K562 (cell line): ENCODE data around the gene ABHD17B. TPM values are rescaled to one million over a fixed set of nuclear protein-coding genes. Genes with fewer than 3 reads are reported as not detected.
A peak's percentile ranks its signal among the peaks of the same experiment; 100 is the strongest.

Source experiments
- ATAC-seq: fragments of 200-7000 bp; cut with Tn5 transposase; 3 replicates; pipeline ENCODE4 v1.9.1; 2020; ENCODE audit warnings: moderate library complexity
- BruUV-seq: library from RNA; stranded (reverse); fragments of 400-500 nt; replicated peaks from 2 replicates; lab custom pipeline; 2021; lab: Mats Ljungman, UMichigan
- CTCF ChIA-PET: fragments of 300-600 bp; formaldehyde crosslinking; extraction: SDS; loops from one replicate; lab custom pipeline; 2021; ENCODE audit warnings: low intra/inter-chr PET ratio; lab: Yijun Ruan, JAX
- POLR2A ChIA-PET: fragments of 300-600, 350-650 bp; sonication (Branson Sonifier 250); formaldehyde crosslinking; extraction: SDS; loops from one replicate; lab custom pipeline; 2021; ENCODE audit warnings: antibody characterized with exemption, inconsistent platforms; lab: Yijun Ruan, JAX
- DNase-seq, 4 experiments: peaks; one replicate each; pipeline versions ENCODE4 v3.0.0 to v3.0.0-alpha.2; 2011 to 2018; ENCODE audit warnings: low spot score in 3 of 4, mixed read lengths in 3 of 4; ENCODE audit errors: extremely low read depth in 1 of 4
- FAIRE-seq: peaks from 2 replicates; lab custom pipeline; 2011; peaks lifted over from hg19 to GRCh38; lab: Jason Lieb, UNC
- H2AFZ ChIP-seq: 2 replicates; pipeline ENCODE4 v1.6.0; 2011; ENCODE audit warnings: low read depth, low read length, control low read depth, inconsistent platforms
- H3K27ac ChIP-seq: fragments of 200-600 bp; 3 replicates; pipeline ENCODE4 v1.8.0; 2011; ENCODE audit warnings: low read depth, mild to moderate bottlenecking, control low read depth, inconsistent platforms, low read length, moderate library complexity, mixed read lengths; ENCODE audit errors: extremely low read depth
- H3K27me3 ChIP-seq, 2 experiments: fragments of 300-600 bp in 1 of 2; 2 replicates in 1 of 2; 3 replicates in 1 of 2; pipeline versions ENCODE4 v1.6.0 to v1.8.0; 2011; ENCODE audit warnings: inconsistent platforms in 2 of 2, low read length in 2 of 2, mild to moderate bottlenecking in 1 of 2, mixed read lengths in 1 of 2, moderate library complexity in 1 of 2; ENCODE audit not compliant: control insufficient read depth in 2 of 2, insufficient read depth in 2 of 2
- H3K36me3 ChIP-seq: fragments of 300-600 bp; 3 replicates; pipeline ENCODE4 v1.8.0; 2011; ENCODE audit warnings: mild to moderate bottlenecking, low read length, inconsistent platforms; ENCODE audit not compliant: control insufficient read depth, insufficient read depth
- H3K4me1 ChIP-seq, 2 experiments: fragments of 200-600 bp in 1 of 2; replicated peaks in 1 of 2; 2 replicates in 1 of 2; 3 replicates in 1 of 2; pipeline versions ENCODE4 v1.5.1 to v1.8.0; 2011; ENCODE audit warnings: inconsistent platforms in 2 of 2, low read length in 2 of 2, mild to moderate bottlenecking in 1 of 2, mixed read lengths in 1 of 2, moderate library complexity in 1 of 2; ENCODE audit not compliant: control insufficient read depth in 2 of 2, insufficient read depth in 2 of 2
- H3K4me2 ChIP-seq: 2 replicates; pipeline ENCODE4 v1.6.1; 2011; ENCODE audit warnings: low read length, control low read depth, inconsistent platforms, mixed read lengths; ENCODE audit not compliant: insufficient read depth
- H3K4me3 ChIP-seq: fragments of 200-600 bp; sonication (generic), shearing (Covaris generic); 2 replicates; pipeline ENCODE4 v1.5.1; 2016; ENCODE audit warnings: control low read depth, inconsistent platforms
- H3K79me2 ChIP-seq: fragments of 200-600 bp; 3 replicates; pipeline ENCODE4 v1.8.0; 2011; ENCODE audit warnings: low read length, inconsistent platforms; ENCODE audit not compliant: control insufficient read depth, insufficient read depth
- H3K9ac ChIP-seq, 2 experiments: 2 replicates each; pipeline versions ENCODE4 v1.6.0 to v1.6.1; 2011; ENCODE audit warnings: low read depth in 2 of 2, low read length in 2 of 2, control low read depth in 1 of 2, inconsistent platforms in 1 of 2, mild to moderate bottlenecking in 1 of 2, mixed read lengths in 1 of 2; ENCODE audit not compliant: insufficient read depth in 1 of 2
- H3K9me1 ChIP-seq: one replicate; pipeline ENCODE4 v1.6.0; 2011; ENCODE audit warnings: inconsistent platforms, mild to moderate bottlenecking, low read length, moderate library complexity; ENCODE audit not compliant: control insufficient read depth, insufficient read depth
- H3K9me3 ChIP-seq: replicated peaks from 2 replicates; pipeline ENCODE4 v1.5.1; 2011; ENCODE audit warnings: low read depth, low read length, inconsistent platforms; ENCODE audit not compliant: control insufficient read depth, insufficient read depth
- H4K20me1 ChIP-seq: replicated peaks from 2 replicates; pipeline ENCODE4 v1.6.1; 2011; ENCODE audit warnings: low read length, inconsistent platforms, mixed read lengths; ENCODE audit not compliant: control insufficient read depth, insufficient read depth
- CBX2 ChIP-seq: fragments of 200-600 bp; sonication (generic); IDR thresholded peaks from one replicate; pipeline ENCODE4 v1.6.1; 2012; ENCODE audit warnings: mild to moderate bottlenecking, low read length, inconsistent platforms; ENCODE audit not compliant: insufficient read depth, poor library complexity, severe bottlenecking
- CTCF ChIP-seq, 3 experiments: IDR thresholded peaks in 2 of 3; conservative IDR thresholded peaks in 1 of 3; 2 replicates each; pipeline ENCODE4 v1.5.1; 2011 to 2012; ENCODE audit warnings: low read length in 3 of 3, mild to moderate bottlenecking in 3 of 3, control low read depth in 2 of 3, improper control_type of control experiment in 1 of 3, inconsistent platforms in 1 of 3, low read depth in 1 of 3, mixed read lengths in 1 of 3, moderate library complexity in 1 of 3; ENCODE audit not compliant: insufficient read depth in 2 of 3
- CTCFL ChIP-seq: IDR thresholded peaks from 2 replicates; pipeline ENCODE4 v1.6.1; 2011; ENCODE audit warnings: borderline replicate concordance, low read depth, mild to moderate bottlenecking, moderate library complexity, low read length; ENCODE audit not compliant: insufficient read depth, poor library complexity, severe bottlenecking
- DIDO1 ChIP-seq: fragments of 450-650 bp; IDR thresholded peaks from 2 replicates; pipeline ENCODE4 v1.6.1; 2016; ENCODE audit warnings: low read depth, missing biosample characterization, missing genetic modification characterization
- RAD21 ChIP-seq, 2 experiments: fragments of 250-450 bp in 1 of 2; fragments of 450-650 bp in 1 of 2; sonication (Bioruptor Pico) in 1 of 2; formaldehyde crosslinking in 1 of 2; IDR thresholded peaks in 1 of 2; conservative IDR thresholded peaks in 1 of 2; 2 replicates each; pipeline versions ENCODE4 v1.4.0 to v1.8.0; 2020 to 2022; ENCODE audit warnings: mild to moderate bottlenecking in 2 of 2, moderate library complexity in 1 of 2
- RUNX1 ChIP-seq: sonication (generic); IDR thresholded peaks from 2 replicates; pipeline ENCODE4 v1.6.1; 2016; ENCODE audit warnings: antibody characterized with exemption, low read depth
- ZNF197 ChIP-seq: fragments of 200-800 bp; sonication (Bioruptor generic); IDR thresholded peaks from 2 replicates; pipeline ENCODE4 v1.6.1; 2016; ENCODE audit warnings: low read depth, missing genetic modification characterization, missing compliant biosample characterization
- ZNF316 ChIP-seq: fragments of 450-650 bp; IDR thresholded peaks from 2 replicates; pipeline ENCODE4 v1.6.1; 2016
- WGBS: fragments of 100-300 bp; shearing (Covaris generic); methylation state at CpG from one replicate; pipeline ENCODE4 v1.1.6; 2016; ENCODE audit warnings: low coverage, mixed read lengths; ENCODE audit not compliant: insufficient coverage; ENCODE audit errors: missing lambda C conversion rate; 5-methylcytosine and 5-hydroxymethylcytosine counted together
- in situ Hi-C: fragments of 300-500 bp; cut with MboI; formaldehyde crosslinking; loops from 4 replicates; pipeline ENCODE4 v1.15.0; 2018; ENCODE audit warnings: inconsistent platforms, mixed read lengths
- intact Hi-C: fragments of 100-400 bp; cut with micrococcal nuclease; formaldehyde crosslinking; loops from 2 replicates; pipeline ENCODE4 v1.14.2; 2022
- polyA plus RNA-seq, 8 experiments: library from polyadenylated mRNA; depleted of rRNA in 4 of 8; stranded (reverse) in 5 of 8; unstranded in 3 of 8; fragments of >200 nt; fragmentation: Nextera tagmentation in 2 of 8; fragmentation: Illumina TruSeq in 1 of 8; extraction: Ambion mirVana in 2 of 8; extraction: Trizol in 1 of 8; gene quantifications; 2 replicates each; pipeline versions ENCODE4 v1.2.1 to v1.2.3, GENCODE V29; 2011 to 2014; ENCODE audit warnings: inconsistent platforms in 1 of 8, missing spikeins in 1 of 8
- total RNA-seq, 7 experiments: library from RNA; depleted of rRNA in 6 of 7; stranded (reverse); fragments of >200 nt in 6 of 7; fragmentation: Illumina TruSeq in 2 of 7; extraction: Trizol in 2 of 7; gene quantifications; 2 replicates each; pipeline versions ENCODE4 v1.2.1 to v1.2.3, GENCODE V29; 2011 to 2021; ENCODE audit warnings: low replicate concordance in 1 of 7

Gene ABHD17B
- total and polyA plus RNA-seq, 9 of the 15 experiments (the other 6 are each of a cell fraction or from before 2014, with no cell fraction given), result 1.9 to 13.4 (median 10.1) TPM

- Histone ChIP-seq H3K27ac (no peak overlapping the region), H3K4me3 (no peak overlapping the region), H3K9me1 (no peaks in the 10 kb centered on the region), H3K4me2 (no peak overlapping the region), H3K9ac (no peak overlapping the region), H3K79me2 (no peaks in the 10 kb centered on the region), H3K4me1 (no peaks in the 10 kb centered on the region), H3K27me3 (peaks cover 0 to 4% of the 10 kb centered on the region in 2 experiments; a peak in 3 of 5 replicates), H3K9me3 (no peaks in the 10 kb centered on the region), H2AFZ (no peak overlapping the region), H4K20me1 (no peaks in the 10 kb centered on the region), H3K36me3 (no peaks in the 10 kb centered on the region)
- WGBS, result 5% methylated on average over 5 of the region's 6 CpGs
- no peak for FAIRE-seq
- ChIA-PET CTCF (no interaction called here), POLR2A (no interaction called here)
- DNase-seq, result no peak
- ATAC-seq, result no peak
- no peak for TF ChIP-seq RUNX1
- TF ChIP-seq CBX2, result no peak
- BruUV-seq, result no TSS peak
- in situ Hi-C loops (loop anchor here (10.0 to 25.0 kb wide), 3 partner anchors 194 to 533 kb away; no protein-coding TSS in a partner anchor), intact Hi-C loops (no loop called here)
These were observed 90.5 kb downstream of the ABHD17B start for GRCh38 chr9:71820403-71820921.

- Histone ChIP-seq H3K27me3 (peaks cover 0 to 6% of the 10 kb centered on the region in 2 experiments; a peak in 3 of 5 replicates), H3K4me3 (no peak overlapping the region), H3K36me3 (no peaks in the 10 kb centered on the region), H2AFZ (no peak overlapping the region), H3K4me2 (no peak overlapping the region), H3K9me3 (no peaks in the 10 kb centered on the region), H3K9me1 (no peaks in the 10 kb centered on the region), H3K79me2 (no peaks in the 10 kb centered on the region), H3K27ac (no peak overlapping the region), H3K9ac (no peak overlapping the region), H4K20me1 (no peaks in the 10 kb centered on the region), H3K4me1 (no peaks in the 10 kb centered on the region)
- ATAC-seq (no peak), FAIRE-seq (no peak), DNase-seq (peak; percentile 13 to 45 (median 19))
- CTCF ChIA-PET, result interaction anchor here (0.7 kb wide), 1 partner anchor 213 kb away, joined by 3 read pairs; no protein-coding TSS in a partner anchor
- in situ Hi-C loops (loop anchor here (25.0 kb wide), 2 partner anchors 443 to 532 kb away; no protein-coding TSS in a partner anchor), intact Hi-C loops (loop anchor here (5.0 kb wide), 1 partner anchor 532 kb away; no protein-coding TSS in a partner anchor)
- TF ChIP-seq CTCF (IDR thresholded peaks at IDR 0.05 in 2 of 3, conservative IDR thresholded peaks at IDR 0.05 in 1 of 3; ENCODE audit: insufficient read depth in 2 of 3, low read depth in 1 of 3, low read length in 3 of 3) (peak; percentile 29 to 66 (median 37); a peak in 4 of 6 replicates), ZNF316 (peak; percentile 59), CTCFL (peak; percentile 11), RAD21 (CRISPR knock-in tag; conservative IDR thresholded peaks at IDR 0.05 in 1 of 2, IDR thresholded peaks at IDR 0.05 in 1 of 2) (peak in 1 of 2 experiments; percentile 50; a peak in 2 of 4 replicates), DIDO1 (tag) (no peak), ZNF197 (CRISPR knock-in tag) (no peak)
- 50% methylated on average over 6 of the region's 8 CpGs for WGBS
- POLR2A ChIA-PET, result no interaction called here
- no TSS peak for BruUV-seq
These were observed 91.8 kb downstream of the ABHD17B start for GRCh38 chr9:71819115-71819739.
